Left cardiac atrium (tissue), 4 donors: Measurements from ENCODE around the gene METTL21C. TPM values are rescaled to one million over a fixed set of nuclear protein-coding genes. Genes with fewer than 3 reads are reported as not detected.
A peak's percentile ranks its signal among the peaks of the same experiment; 100 is the strongest.

Source experiments
- ATAC-seq, 2 donors: fragments of 200-7000 bp; cut with Tn5 transposase; one replicate each; pipeline ENCODE4 v1.9.1; 2020; ENCODE audit warnings: mild to moderate bottlenecking in 2 of 2, moderate library complexity in 2 of 2
- DNase-seq: peaks from one replicate; pipeline ENCODE4 v3.0.0-alpha.2; 2020
- intact Hi-C, 2 donors: fragments of 100-400 bp; cut with DNase I; formaldehyde crosslinking; loops; one replicate each; pipeline versions ENCODE4 v1.14.1 to v1.15.1; 2022 to 2023
- long read RNA-seq: library from polyadenylated mRNA; unstranded; transcript quantifications from one replicate; pipeline ENCODE4 v2.0.0, GENCODE V29; 2021
- total RNA-seq, 2 donors: library from RNA; stranded (reverse); fragmentation: NEBNext Ultra II Directional; extraction: Animal tissue kit (Norgen Biotek cat#: 25700); gene quantifications; one replicate each; pipeline ENCODE4 v1.2.1, GENCODE V29; 2021
- donor health status: DM: no; HTN: yes; CAD: no.
- donor health status: DM: no; HTN: yes; CAD: no; lungs with severe emphysema.
- donor health status: DM: yes; HTN: yes; CAD: no.
- donor health status: Dilated cardiomyopathy.

METTL21C gene
- not detected for total RNA-seq
- long read RNA-seq, result 0 reads

GRCh38 chr13:102694937-102695336, at the start of gene METTL21C:
TSS of gene METTL21C (minus strand) at chr13:102695044. CDS start at chr13:102694498, 546 bp downstream.
- DNase-seq, result no peak
- intact Hi-C loops, result no loop called here
- no peak for ATAC-seq

GRCh38 chr13:102742506-102742905, 47.7 kb upstream of the METTL21C start:
- no peak for ATAC-seq
- intact Hi-C loops, result no loop called here
- no peak for DNase-seq

- ATAC-seq, result no peak
- DNase-seq, result no peak
- intact Hi-C loops, result no loop called here
These were observed 47.3 kb upstream of the METTL21C start for GRCh38 chr13:102742101-102742500.

- ATAC-seq (peak in 1 of 2 donors; percentile 55), DNase-seq (no peak)
- intact Hi-C loops, result loop anchor here in 1 of 2 donors (5.0 kb wide), 1 partner anchor 147 kb away; no protein-coding TSS in a partner anchor
These were observed 34.9 kb upstream of the METTL21C start for GRCh38 chr13:102729560-102730270.

GRCh38 chr13:102726430-102726829, 31.6 kb upstream of the METTL21C start:
- ATAC-seq (no peak), DNase-seq (no peak)
- intact Hi-C loops, result loop anchor here in 1 of 2 donors (5.0 kb wide), 1 partner anchor 144 kb away; no protein-coding TSS in a partner anchor

- ATAC-seq, result peak; percentile 62 to 75
- intact Hi-C loops, result loop anchor here (2.0 to 5.0 kb wide), 3 partner anchors 122 to 144 kb away; partner anchors contain the start of gene ERCC5 (in 1 of the 2)
- no peak for DNase-seq
These were observed 30.1 kb upstream of the METTL21C start for GRCh38 chr13:102724923-102725322.

GRCh38 chr13:102721800-102722231, 27.0 kb upstream of the METTL21C start:
- intact Hi-C loops, result no loop called here
- DNase-seq (no peak), ATAC-seq (peak in 1 of 2 donors; percentile 57)

GRCh38 chr13:102718746-102719145, 23.9 kb upstream of the METTL21C start:
- no peak for ATAC-seq
- DNase-seq, result no peak
- intact Hi-C loops, result no loop called here

GRCh38 chr13:102715447-102715846, 20.6 kb upstream of the METTL21C start:
- intact Hi-C loops, result no loop called here

GRCh38 chr13:102710261-102710679, 15.4 kb upstream of the METTL21C start:
- peak; percentile 53 to 63 for ATAC-seq

More at GRCh38 chr13:102715447-102715846, 20.6 kb upstream of the METTL21C start:
- no peak for ATAC-seq
- no peak for DNase-seq

GRCh38 chr13:102709536-102709935, 14.7 kb upstream of the METTL21C start:
- ATAC-seq, result no peak
- intact Hi-C loops, result no loop called here
- DNase-seq, result no peak

More at GRCh38 chr13:102710261-102710679, 15.4 kb upstream of the METTL21C start:
- no peak for DNase-seq
- intact Hi-C loops, result no loop called here

- no peak for ATAC-seq
- intact Hi-C loops, result no loop called here
- DNase-seq, result no peak
These were observed 14.1 kb upstream of the METTL21C start for GRCh38 chr13:102708991-102709390.

GRCh38 chr13:102708211-102708610, 13.4 kb upstream of the METTL21C start:
- intact Hi-C loops, result no loop called here
- ATAC-seq, result no peak

GRCh38 chr13:102707467-102707866, 12.6 kb upstream of the METTL21C start:
- intact Hi-C loops, result no loop called here
- ATAC-seq (peak; percentile 56 to 75), DNase-seq (no peak)

More at GRCh38 chr13:102708211-102708610, 13.4 kb upstream of the METTL21C start:
- DNase-seq, result no peak

GRCh38 chr13:102704238-102705058, 9.6 kb upstream of the METTL21C start:
- DNase-seq (no peak), ATAC-seq (no peak)
- intact Hi-C loops, result no loop called here

- DNase-seq (no peak), ATAC-seq (no peak)
- intact Hi-C loops, result no loop called here
These were observed 8.8 kb upstream of the METTL21C start for GRCh38 chr13:102703726-102704035.

- DNase-seq, result no peak
- ATAC-seq, result no peak
- intact Hi-C loops, result no loop called here
These were observed 8.3 kb upstream of the METTL21C start for GRCh38 chr13:102702965-102703725.

GRCh38 chr13:102701331-102701730, 6.5 kb upstream of the METTL21C start:
- intact Hi-C loops, result no loop called here
- ATAC-seq (no peak), DNase-seq (no peak)
